WTC11 (cell line): ENCODE results near the gene CELF4.

ENCODE experiments used
- CREB1 ChIP-seq: sonication (generic); formaldehyde crosslinking; IDR thresholded peaks from 2 replicates; pipeline ENCODE4 v1.8.0; 2023; ENCODE audit warnings: mild to moderate bottlenecking, missing genetic modification reagents
- CTCF ChIP-seq: fragments of 200-600 bp; IDR thresholded peaks from 2 replicates; pipeline ENCODE4 v1.8.0; 2022; ENCODE audit warnings: antibody characterized with exemption
- EMX1 ChIP-seq: fragments of 250-450 bp; sonication (Bioruptor Pico); IDR thresholded peaks from 2 replicates; pipeline ENCODE4 v1.8.0; 2021; ENCODE audit warnings: mild to moderate bottlenecking
- ETV6 ChIP-seq: sonication (generic); formaldehyde crosslinking; IDR thresholded peaks from 2 replicates; pipeline ENCODE4 v1.8.1; 2022; ENCODE audit warnings: mild to moderate bottlenecking, missing genetic modification reagents
- FOXJ3 ChIP-seq: sonication (generic); formaldehyde crosslinking; IDR thresholded peaks from 2 replicates; pipeline ENCODE4 v1.9.0; 2021; ENCODE audit warnings: missing genetic modification reagents, mild to moderate bottlenecking, borderline replicate concordance
- FOXP4 ChIP-seq: sonication (generic); formaldehyde crosslinking; IDR thresholded peaks from 2 replicates; pipeline ENCODE4 v1.8.0; 2022; ENCODE audit warnings: mild to moderate bottlenecking, missing genetic modification reagents
- MAX ChIP-seq: sonication (generic); formaldehyde crosslinking; IDR thresholded peaks from 2 replicates; pipeline ENCODE4 v1.8.0; 2022; ENCODE audit warnings: mild to moderate bottlenecking, missing genetic modification reagents
- NFE2L1 ChIP-seq: sonication (generic); formaldehyde crosslinking; IDR thresholded peaks from 2 replicates; pipeline ENCODE4 v1.8.1; 2023; ENCODE audit warnings: missing genetic modification reagents
- NFYB ChIP-seq: sonication (generic); formaldehyde crosslinking; conservative IDR thresholded peaks from 2 replicates; pipeline ENCODE4 v1.8.0; 2022; ENCODE audit warnings: low read depth, missing genetic modification reagents
- USF2 ChIP-seq: sonication (generic); formaldehyde crosslinking; IDR thresholded peaks from 2 replicates; pipeline ENCODE4 v1.8.1; 2023; ENCODE audit warnings: mild to moderate bottlenecking, missing genetic modification reagents, moderate library complexity
- ZMAT4 ChIP-seq: fragments of 250-450 bp; sonication (Bioruptor Pico); IDR thresholded peaks from 2 replicates; pipeline ENCODE4 v1.9.0; 2021; ENCODE audit warnings: mild to moderate bottlenecking
- ZNF317 ChIP-seq: sonication (generic); formaldehyde crosslinking; IDR thresholded peaks from 2 replicates; pipeline ENCODE4 v1.8.1; 2023; ENCODE audit warnings: low read depth, mild to moderate bottlenecking, moderate library complexity, missing genetic modification reagents, borderline replicate concordance

- TF ChIP-seq USF2 (CRISPR knock-in tag) (no peak), ETV6 (no peak), EMX1 (CRISPR knock-in tag) (no peak), CTCF (no peak), NFYB (CRISPR knock-in tag) (no peak), NFE2L1 (CRISPR knock-in tag) (no peak), CREB1 (no peak), ZMAT4 (CRISPR knock-in tag) (no peak), FOXP4 (CRISPR knock-in tag) (no peak), FOXJ3 (CRISPR knock-in tag) (no peak), ZNF317 (no peak), MAX (CRISPR knock-in tag) (no peak)
Observed at GRCh38 chr18:37364237-37364636, 201.4 kb downstream of the CELF4 start.
